Mesendoderm (in vitro differentiated cells): ENCODE results near the gene GLUD2.

ENCODE experiments used
- DNase-seq: peaks from one replicate; pipeline ENCODE4 v3.0.0; 2013
- H2AK5ac ChIP-seq: 2 replicates; pipeline ENCODE4 v1.6.1; 2013; ENCODE audit warnings: low read length, inconsistent platforms
- H2BK120ac ChIP-seq: 2 replicates; pipeline ENCODE4 v1.6.1; 2013; ENCODE audit warnings: low read depth, mild to moderate bottlenecking, low read length, moderate library complexity, mixed read lengths
- H2BK15ac ChIP-seq: replicated peaks from 2 replicates; pipeline ENCODE4 v1.6.1; 2013; ENCODE audit warnings: low read depth, mild to moderate bottlenecking, moderate library complexity
- H2BK5ac ChIP-seq: 2 replicates; pipeline ENCODE4 v1.6.1; 2013; ENCODE audit warnings: low read length, inconsistent platforms
- H3K18ac ChIP-seq: 2 replicates; pipeline ENCODE4 v1.6.1; 2013; ENCODE audit warnings: mild to moderate bottlenecking, low read length, mixed read lengths
- H3K23ac ChIP-seq: one replicate; pipeline ENCODE4 v1.6.1; 2013; ENCODE audit warnings: low read length
- H3K27ac ChIP-seq: 2 replicates; pipeline ENCODE4 v1.5.1; 2013; ENCODE audit warnings: low read depth, mild to moderate bottlenecking, inconsistent platforms, low read length, moderate library complexity
- H3K27me3 ChIP-seq: 2 replicates; pipeline ENCODE4 v1.6.1; 2013; ENCODE audit warnings: low read length, control low read depth, mild to moderate bottlenecking, inconsistent platforms; ENCODE audit not compliant: insufficient read depth, poor library complexity
- H3K36me3 ChIP-seq: 2 replicates; pipeline ENCODE4 v1.6.1; 2013; ENCODE audit warnings: low read length, inconsistent platforms; ENCODE audit not compliant: control insufficient read depth, insufficient read depth
- H3K4ac ChIP-seq: one replicate; pipeline ENCODE4 v1.6.1; 2013; ENCODE audit warnings: low read depth, mild to moderate bottlenecking, low read length, moderate library complexity
- H3K4me1 ChIP-seq: 2 replicates; pipeline ENCODE4 v1.6.1; 2013; ENCODE audit warnings: low read depth, low read length, inconsistent platforms; ENCODE audit not compliant: control insufficient read depth
- H3K4me2 ChIP-seq: 2 replicates; pipeline ENCODE4 v1.6.1; 2013; ENCODE audit warnings: low read length
- H3K4me3 ChIP-seq: 2 replicates; pipeline ENCODE4 v1.5.1; 2013; ENCODE audit warnings: mild to moderate bottlenecking, low read length
- H3K56ac ChIP-seq: one replicate; pipeline ENCODE4 v1.6.1; 2013; ENCODE audit warnings: low read length
- H3K79me1 ChIP-seq: 2 replicates; pipeline ENCODE4 v1.6.1; 2013; ENCODE audit warnings: low read length, inconsistent platforms
- H3K79me2 ChIP-seq: 2 replicates; pipeline ENCODE4 v1.6.1; 2013; ENCODE audit warnings: mild to moderate bottlenecking, low read length; ENCODE audit not compliant: control insufficient read depth, insufficient read depth
- H3K9ac ChIP-seq: 2 replicates; pipeline ENCODE4 v1.6.1; 2013; ENCODE audit warnings: low read length, inconsistent platforms
- H4K5ac ChIP-seq: one replicate; pipeline ENCODE4 v1.6.1; 2013; ENCODE audit warnings: low read length
- H4K8ac ChIP-seq: one replicate; pipeline ENCODE4 v1.6.1; 2013; ENCODE audit warnings: low read depth, mild to moderate bottlenecking, control low read depth, low read length, moderate library complexity
- WGBS: extraction: QIAGEN DNeasy Blood & Tissue Kit; methylation state at CpG from one replicate; pipeline ENCODE4 v1.1.7; 2013; ENCODE audit warnings: low lambda C conversion rate, missing lambda C conversion rate; ENCODE audit not compliant: insufficient coverage; ENCODE audit errors: extremely low coverage; 5-methylcytosine and 5-hydroxymethylcytosine counted together

GLUD2 gene

DNA sequence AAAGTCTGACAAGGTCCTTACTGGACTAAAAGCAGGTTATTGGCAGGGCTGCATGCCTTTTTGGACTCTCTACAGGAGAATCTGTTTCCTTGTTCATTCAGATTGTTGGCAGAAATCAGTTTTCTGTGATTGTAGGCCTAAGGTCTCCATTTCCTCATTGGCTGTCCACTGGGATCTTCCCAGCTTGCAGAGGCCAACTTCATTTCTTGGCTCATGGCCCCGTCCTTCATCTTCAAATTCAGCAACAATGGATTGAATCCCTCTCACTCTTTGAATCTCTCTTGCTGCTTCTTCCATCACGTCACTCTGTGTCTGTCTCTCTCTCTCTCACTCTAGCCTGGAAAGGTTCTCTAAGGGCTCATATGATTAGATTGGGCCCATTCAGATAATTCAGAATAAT lies 14.9 kb upstream of the GLUD2 start:
- Histone ChIP-seq H4K5ac (no peak overlapping the region), H3K79me1 (no peaks in the 10 kb centered on the region), H3K79me2 (no peaks in the 10 kb centered on the region), H2BK120ac (no peak overlapping the region), H3K4me1 (no peaks in the 10 kb centered on the region), H3K4me2 (no peak overlapping the region), H3K36me3 (no peaks in the 10 kb centered on the region), H3K27ac (no peak overlapping the region), H2BK15ac (no peak overlapping the region), H2AK5ac (no peak overlapping the region), H3K27me3 (no peaks in the 10 kb centered on the region), H3K23ac (no peak overlapping the region), H3K9ac (no peak overlapping the region), H4K8ac (no peak overlapping the region), H3K4ac (no peak overlapping the region), H3K56ac (no peak overlapping the region), H3K18ac (no peak overlapping the region), H2BK5ac (no peak overlapping the region), H3K4me3 (no peak overlapping the region)
- WGBS, result no CpG with 5 or more reads among the region's 2 CpGs
- DNase-seq, result no peak

DNA sequence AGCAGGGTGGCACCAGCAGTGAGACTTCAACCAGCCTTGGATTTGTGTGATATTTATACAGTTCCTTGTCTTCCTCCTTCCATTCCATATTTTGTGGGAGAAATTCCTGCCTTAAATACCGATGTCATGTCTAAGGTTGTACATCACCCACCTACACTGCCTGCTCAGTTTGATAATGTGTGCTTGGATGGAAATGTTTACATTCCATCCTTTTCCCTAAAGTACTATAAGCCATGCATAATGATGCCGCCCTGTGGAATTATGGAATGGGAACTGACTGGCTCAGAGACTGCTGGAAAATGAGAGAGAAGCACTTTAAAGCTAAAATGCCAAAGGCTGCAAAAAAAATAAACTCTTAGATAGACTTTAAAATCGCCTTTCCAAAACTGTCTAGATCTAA lies 11.3 kb upstream of the GLUD2 start:
- H3K36me3 ChIP-seq, result no peaks in the 10 kb centered on the region
- DNase-seq, result no peak
- no peak overlapping the region for H3K4me3 ChIP-seq
- H2BK120ac ChIP-seq, result no peak overlapping the region
- H2BK15ac ChIP-seq, result no peak overlapping the region
- H3K18ac ChIP-seq, result no peak overlapping the region
- no peak overlapping the region for H3K27ac ChIP-seq
- H3K79me1 ChIP-seq, result no peaks in the 10 kb centered on the region
- no CpG with 5 or more reads among the region's 3 CpGs for WGBS
- no peak overlapping the region for H4K5ac ChIP-seq
- no peak overlapping the region for H4K8ac ChIP-seq
- H3K23ac ChIP-seq, result no peak overlapping the region
- no peaks in the 10 kb centered on the region for H3K27me3 ChIP-seq
- no peak overlapping the region for H3K4me2 ChIP-seq
- H3K4me1 ChIP-seq, result no peaks in the 10 kb centered on the region
- no peak overlapping the region for H2BK5ac ChIP-seq
- H3K9ac ChIP-seq, result no peak overlapping the region
- no peak overlapping the region for H2AK5ac ChIP-seq
- no peak overlapping the region for H3K4ac ChIP-seq
- no peaks in the 10 kb centered on the region for H3K79me2 ChIP-seq
- no peak overlapping the region for H3K56ac ChIP-seq

GRCh38 chrX:121036951-121037350 lies 10.5 kb upstream of the GLUD2 start:
- no peak overlapping the region for H2BK120ac ChIP-seq
- no peak overlapping the region for H3K4me3 ChIP-seq
- H4K8ac ChIP-seq, result no peak overlapping the region
- H3K36me3 ChIP-seq, result no peaks in the 10 kb centered on the region
- no CpG with 5 or more reads among the region's 4 CpGs for WGBS
- no peak overlapping the region for H3K4ac ChIP-seq
- no peak overlapping the region for H3K23ac ChIP-seq
- no peaks in the 10 kb centered on the region for H3K79me1 ChIP-seq
- H2BK15ac ChIP-seq, result no peak overlapping the region
- no peaks in the 10 kb centered on the region for H3K27me3 ChIP-seq
- no peak overlapping the region for H2BK5ac ChIP-seq
- no peak overlapping the region for H3K27ac ChIP-seq
- no peak overlapping the region for H3K18ac ChIP-seq
- H3K56ac ChIP-seq, result no peak overlapping the region
- no peak overlapping the region for H4K5ac ChIP-seq
- no peak overlapping the region for H3K4me2 ChIP-seq
- no peak for DNase-seq
- no peak overlapping the region for H3K9ac ChIP-seq
- no peaks in the 10 kb centered on the region for H3K4me1 ChIP-seq
- no peaks in the 10 kb centered on the region for H3K79me2 ChIP-seq
- H2AK5ac ChIP-seq, result no peak overlapping the region

GRCh38 chrX:121050781-121051180 lies 3.4 kb downstream of the GLUD2 start:
- Histone ChIP-seq H3K27me3 (no peaks in the 10 kb centered on the region), H3K56ac (no peak overlapping the region), H4K5ac (no peak overlapping the region), H2BK5ac (no peak overlapping the region), H3K36me3 (no peaks in the 10 kb centered on the region), H3K27ac (no peak overlapping the region), H2AK5ac (no peak overlapping the region), H3K79me1 (no peaks in the 10 kb centered on the region), H3K23ac (no peak overlapping the region), H2BK120ac (no peak overlapping the region), H3K18ac (no peak overlapping the region), H3K4ac (no peak overlapping the region), H4K8ac (no peak overlapping the region), H3K9ac (no peak overlapping the region), H3K4me2 (no peak overlapping the region), H3K4me3 (no peak overlapping the region), H3K79me2 (no peaks in the 10 kb centered on the region), H2BK15ac (no peak overlapping the region), H3K4me1 (no peaks in the 10 kb centered on the region)
- DNase-seq, result no peak

DNA sequence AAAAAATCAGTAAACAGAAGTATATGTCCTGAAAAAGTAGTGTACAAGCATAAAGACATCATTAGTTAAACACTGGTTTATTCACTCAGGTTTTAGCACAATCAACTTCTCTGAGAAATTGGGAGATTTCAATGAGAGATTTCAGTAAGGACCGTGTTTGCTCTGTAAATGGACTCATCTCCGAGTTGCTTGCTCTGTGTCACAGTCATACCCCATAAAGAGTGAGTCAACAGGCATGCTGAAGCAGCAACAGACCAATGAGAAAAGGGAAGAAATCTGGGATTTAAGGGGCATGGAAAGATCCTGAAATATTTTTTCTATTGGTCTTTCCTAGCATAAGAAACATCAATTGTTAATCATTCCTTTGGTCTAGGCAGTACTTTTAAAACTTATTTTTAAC lies 4.7 kb downstream of the GLUD2 start:
- no peak overlapping the region for H3K27ac ChIP-seq
- no peak overlapping the region for H3K4me2 ChIP-seq
- no peak overlapping the region for H2BK5ac ChIP-seq
- no peaks in the 10 kb centered on the region for H3K79me2 ChIP-seq
- no peaks in the 10 kb centered on the region for H3K27me3 ChIP-seq
- no peak overlapping the region for H4K8ac ChIP-seq
- DNase-seq, result no peak
- H2BK15ac ChIP-seq, result no peak overlapping the region
- H3K18ac ChIP-seq, result no peak overlapping the region
- H3K4ac ChIP-seq, result no peak overlapping the region
- no peak overlapping the region for H3K23ac ChIP-seq
- H3K4me3 ChIP-seq, result no peak overlapping the region
- no peak overlapping the region for H4K5ac ChIP-seq
- no peak overlapping the region for H3K9ac ChIP-seq
- H3K79me1 ChIP-seq, result no peaks in the 10 kb centered on the region
- no peaks in the 10 kb centered on the region for H3K4me1 ChIP-seq
- H3K56ac ChIP-seq, result no peak overlapping the region
- WGBS, result no CpG with 5 or more reads among the region's 2 CpGs
- H2BK120ac ChIP-seq, result no peak overlapping the region
- no peak overlapping the region for H2AK5ac ChIP-seq
- no peaks in the 10 kb centered on the region for H3K36me3 ChIP-seq

GRCh38 chrX:121062289-121062688 lies 14.9 kb downstream of the GLUD2 start:
- Histone ChIP-seq H2BK120ac (no peak overlapping the region), H3K27ac (no peak overlapping the region), H3K27me3 (no peaks in the 10 kb centered on the region), H3K4ac (no peak overlapping the region), H3K56ac (no peak overlapping the region), H4K8ac (no peak overlapping the region), H3K36me3 (no peaks in the 10 kb centered on the region), H2BK15ac (no peak overlapping the region), H2AK5ac (no peak overlapping the region), H3K79me2 (no peaks in the 10 kb centered on the region), H3K4me1 (no peaks in the 10 kb centered on the region), H4K5ac (no peak overlapping the region), H3K4me3 (no peak overlapping the region), H3K4me2 (no peak overlapping the region), H2BK5ac (no peak overlapping the region), H3K79me1 (no peaks in the 10 kb centered on the region), H3K18ac (no peak overlapping the region), H3K23ac (no peak overlapping the region), H3K9ac (no peak overlapping the region)
- WGBS, result no CpG with 5 or more reads among the region's 3 CpGs
- no peak for DNase-seq
